Measurements from ENCODE around the gene ERVH48-1.
A peak's percentile ranks its signal among the peaks of the same experiment; 100 is the strongest.
"Not testable (repeated sequence)": the region's sequence is repeated elsewhere in the genome, so short reads cannot be mapped to it uniquely, and the experiment has no call there.

ERVH48-1 gene

GRCh38 chr21:42900446-42900845, 25.0 kb downstream of the ERVH48-1 start:
- no peak for DNase-seq

GRCh38 chr21:42892931-42893755, 32.3 kb downstream of the ERVH48-1 start, which contains the start of gene NDUFV3:
TSS of gene NDUFV3 (plus strand) at chr21:42893309. CDS start at chr21:42893334, 25 bp downstream.
- peak; percentile 98 for DNase-seq

DNA sequence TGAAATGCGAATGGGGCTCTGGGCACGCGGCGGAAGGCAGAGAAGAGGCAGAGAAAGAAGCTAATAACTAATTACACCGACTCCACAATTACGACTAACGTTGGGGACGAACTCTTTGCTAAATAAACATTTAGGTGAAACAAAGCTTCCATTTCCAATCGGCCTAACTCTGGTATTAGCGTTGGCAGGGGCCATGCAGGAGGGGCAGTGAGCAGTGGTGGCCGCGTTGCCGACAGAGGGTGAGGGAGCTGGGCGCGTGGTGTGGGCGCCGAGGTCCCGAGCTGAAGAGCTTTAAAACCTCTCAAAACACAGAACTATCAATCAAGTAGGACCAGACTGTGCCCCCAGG, 32.9 kb downstream of the ERVH48-1 start:
- no peak for DNase-seq

DNA sequence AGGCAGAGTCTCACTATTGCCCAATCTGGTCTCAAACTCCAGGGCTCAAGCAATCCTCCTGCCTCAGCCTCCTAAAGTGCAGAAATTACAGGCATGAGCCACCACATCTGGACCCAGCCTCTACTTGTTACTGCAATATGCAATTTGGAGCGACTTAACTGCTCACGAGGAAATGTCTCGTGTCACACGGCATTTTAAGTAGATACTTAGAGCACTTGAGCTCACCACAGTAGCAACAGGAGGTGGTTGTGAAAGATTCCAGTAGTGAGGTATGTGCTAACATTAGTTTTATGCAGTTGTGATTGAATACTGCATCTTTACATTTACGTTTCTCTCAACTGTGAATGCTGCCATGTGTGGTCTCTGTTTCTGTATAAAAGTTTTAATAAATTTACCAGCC, 38.1 kb downstream of the ERVH48-1 start:
- no peak for DNase-seq

GRCh38 chr21:42883921-42884320, 41.5 kb downstream of the ERVH48-1 start:
- no peak for DNase-seq

GRCh38 chr21:42880352-42880751, 45.1 kb downstream of the ERVH48-1 start:
- no peak for DNase-seq

DNA sequence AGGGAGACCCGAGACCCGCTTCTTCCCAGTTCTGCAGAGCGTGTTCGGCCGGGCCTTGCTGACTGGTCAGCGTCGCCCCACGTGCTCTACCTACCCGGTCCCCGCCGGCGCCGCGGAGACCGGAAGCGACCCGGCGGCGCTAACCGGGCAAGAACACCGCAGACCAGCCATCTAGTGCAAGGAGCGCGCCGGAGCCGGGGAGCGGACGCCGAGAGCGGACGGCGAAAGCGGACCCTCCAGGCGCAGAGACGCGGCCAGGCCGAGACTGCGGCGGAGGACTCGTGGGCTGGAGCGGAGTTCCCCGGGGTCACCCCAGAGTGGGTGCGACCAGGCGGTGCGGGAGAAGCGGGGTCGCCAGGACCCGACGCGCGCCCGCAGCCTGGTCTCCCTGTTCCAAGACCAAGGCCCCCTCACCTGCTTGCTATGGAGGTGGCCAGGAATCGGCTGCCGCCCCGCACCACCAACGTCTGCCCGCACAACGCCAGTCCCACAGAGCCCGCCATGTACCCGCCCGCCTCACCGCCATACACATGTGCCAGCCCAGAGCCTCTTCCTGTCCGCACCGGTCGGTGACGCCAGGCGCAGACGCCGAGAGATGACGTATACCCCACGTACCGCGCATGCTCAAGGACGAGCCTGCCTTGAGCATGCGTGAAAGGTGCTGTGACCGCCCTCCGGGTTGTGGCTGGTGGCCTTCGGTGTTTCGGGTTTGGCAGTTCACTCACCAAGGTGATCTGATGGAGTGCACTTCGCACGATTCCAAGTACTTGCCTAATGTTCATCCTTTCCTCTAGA, 46.2 kb downstream of the ERVH48-1 start, which contains the start of gene WDR4:
Gene WDR4 (minus strand): TSS at position 547 of the 795 bp plus-strand sequence. CDS start 44 bp downstream, at position 503.
- DNase-seq, result peak; percentile 96

DNA sequence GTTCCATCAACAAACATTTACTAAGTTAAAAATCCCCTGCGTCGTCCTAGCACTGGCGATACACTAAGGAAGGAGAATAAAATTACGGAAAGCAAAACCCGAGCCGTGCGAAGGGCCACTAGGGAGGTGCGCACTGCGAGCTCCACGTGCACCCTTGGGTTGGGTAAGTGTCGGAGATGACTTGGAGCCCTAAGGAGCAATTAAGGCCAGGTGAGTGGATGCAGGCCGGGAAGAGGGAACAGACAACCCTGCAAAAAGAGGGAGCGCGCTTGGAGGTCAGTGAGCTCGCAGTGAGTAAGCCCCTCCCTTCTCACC, 46.8 kb downstream of the ERVH48-1 start:
- DNase-seq, result no peak

DNA sequence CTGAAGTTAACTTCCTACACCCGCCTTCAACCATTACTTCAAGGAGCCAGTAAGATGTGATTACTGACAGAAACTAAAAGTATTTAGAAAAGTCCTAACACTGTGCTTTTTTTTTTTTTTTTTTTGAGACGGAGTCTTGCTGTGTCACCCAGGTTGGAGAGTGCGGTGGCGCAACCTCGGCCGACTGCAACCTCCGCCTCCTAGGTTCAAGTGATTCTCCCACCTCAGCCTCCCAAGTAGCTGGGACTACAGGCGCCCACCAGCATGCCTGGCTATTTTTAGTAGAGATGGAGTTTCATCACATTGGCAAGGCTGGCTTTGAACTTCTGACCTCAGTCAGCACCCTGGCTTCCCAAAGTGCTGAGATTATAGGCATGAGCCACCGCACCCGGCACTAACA, 49.6 kb downstream of the ERVH48-1 start:
- DNase-seq, result not testable (repeated sequence)

DNA sequence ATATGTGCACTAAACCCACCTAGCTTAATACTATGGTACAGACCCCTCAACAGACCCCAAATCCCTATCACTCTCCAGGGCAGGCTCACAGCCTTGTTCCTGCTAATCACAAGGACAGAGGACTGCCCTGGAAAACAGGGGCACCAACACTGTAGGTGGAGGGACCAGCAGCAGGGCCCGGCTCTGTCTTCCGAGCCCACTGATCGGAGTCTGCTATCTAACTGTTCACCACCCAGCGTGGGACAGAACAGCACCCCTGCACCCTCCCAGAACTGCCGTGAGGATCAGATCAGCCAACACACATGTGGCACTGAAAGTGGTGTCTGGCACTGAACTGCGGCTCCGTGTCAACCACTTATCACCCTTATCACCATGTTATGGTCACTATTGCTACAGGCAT, 52.3 kb downstream of the ERVH48-1 start:
- DNase-seq, result no peak

- no peak for DNase-seq
Measured at GRCh38 chr21:42868196-42868595, 57.2 kb downstream of the ERVH48-1 start.

Data from fibroblast of skin of right quadriceps (primary cell).